H9 (cell line): ENCODE results near the gene C19orf85. TPM values are rescaled to one million over a fixed set of nuclear protein-coding genes. Genes with fewer than 3 reads are reported as not detected.

Source experiments
- DNase-seq: peaks from one replicate; pipeline ENCODE4 v3.0.0-alpha.2; 2017
- H2AFZ ChIP-seq: one replicate; pipeline ENCODE4 v1.6.1; 2013; ENCODE audit warnings: mild to moderate bottlenecking, low read length, control low read depth, moderate library complexity
- H2AK5ac ChIP-seq: 2 replicates; pipeline ENCODE4 v1.6.1; 2013; ENCODE audit warnings: low read length, control low read depth, mixed read lengths; ENCODE audit not compliant: insufficient read length
- H2BK120ac ChIP-seq: one replicate; pipeline ENCODE4 v1.6.1; 2013; ENCODE audit warnings: low read depth, mild to moderate bottlenecking, low read length, control low read depth, inconsistent platforms; ENCODE audit not compliant: poor library complexity, severe bottlenecking
- H2BK12ac ChIP-seq: 2 replicates; pipeline ENCODE4 v1.6.1; 2013; ENCODE audit warnings: low read length, control low read depth, mixed read lengths, low read depth; ENCODE audit not compliant: insufficient read length
- H2BK15ac ChIP-seq: 2 replicates; pipeline ENCODE4 v1.6.1; 2013; ENCODE audit warnings: low read depth, low read length, control low read depth
- H2BK20ac ChIP-seq: one replicate; pipeline ENCODE4 v1.6.1; 2013; ENCODE audit warnings: low read depth, mild to moderate bottlenecking, low read length, control low read depth, inconsistent platforms; ENCODE audit not compliant: poor library complexity, severe bottlenecking
- H2BK5ac ChIP-seq: 2 replicates; pipeline ENCODE4 v1.6.1; 2013; ENCODE audit warnings: low read length, control low read depth, mixed read lengths; ENCODE audit not compliant: insufficient read length
- H3K14ac ChIP-seq: 2 replicates; pipeline ENCODE4 v1.6.1; 2013; ENCODE audit warnings: low read length, control low read depth; ENCODE audit not compliant: insufficient read depth
- H3K18ac ChIP-seq: 2 replicates; pipeline ENCODE4 v1.6.1; 2013; ENCODE audit warnings: low read depth, mild to moderate bottlenecking, mixed read lengths, low read length, control low read depth; ENCODE audit not compliant: insufficient read length
- H3K23ac ChIP-seq: 2 replicates; pipeline ENCODE4 v1.6.1; 2013; ENCODE audit warnings: low read length, control low read depth, mixed read lengths, low read depth; ENCODE audit not compliant: insufficient read length
- H3K23me2 ChIP-seq: 2 replicates; pipeline ENCODE4 v1.6.1; 2013; ENCODE audit warnings: low read depth, mild to moderate bottlenecking, mixed read lengths, low read length, control low read depth; ENCODE audit not compliant: insufficient read length, poor library complexity, severe bottlenecking
- H3K27ac ChIP-seq: 2 replicates; pipeline ENCODE4 v1.5.1; 2013; ENCODE audit warnings: low read length, control low read depth, mixed read lengths, low read depth; ENCODE audit not compliant: insufficient read length
- H3K27me3 ChIP-seq: 2 replicates; pipeline ENCODE4 v1.6.1; 2013; ENCODE audit warnings: low read length, control low read depth, inconsistent platforms; ENCODE audit not compliant: insufficient read depth
- H3K4ac ChIP-seq: 2 replicates; pipeline ENCODE4 v1.6.1; 2013; ENCODE audit warnings: low read depth, mild to moderate bottlenecking, control low read depth, inconsistent platforms, low read length, moderate library complexity
- H3K4me1 ChIP-seq: 2 replicates; pipeline ENCODE4 v1.6.1; 2013; ENCODE audit warnings: low read length, control low read depth, inconsistent platforms; ENCODE audit not compliant: insufficient read depth
- H3K4me2 ChIP-seq: 2 replicates; pipeline ENCODE4 v1.6.1; 2013; ENCODE audit warnings: low read length, control low read depth, mixed read lengths; ENCODE audit not compliant: insufficient read length, insufficient read depth
- H3K56ac ChIP-seq: 2 replicates; pipeline ENCODE4 v1.6.1; 2013; ENCODE audit warnings: low read depth, mild to moderate bottlenecking, mixed read lengths, low read length, control low read depth; ENCODE audit not compliant: insufficient read length
- H3K79me1 ChIP-seq: 2 replicates; pipeline ENCODE4 v1.6.1; 2013; ENCODE audit warnings: low read depth, mild to moderate bottlenecking, moderate library complexity, low read length, control low read depth, inconsistent platforms; ENCODE audit not compliant: insufficient read depth, poor library complexity, severe bottlenecking
- H3K79me2 ChIP-seq: 2 replicates; pipeline ENCODE4 v1.6.1; 2013; ENCODE audit warnings: low read length, control low read depth, inconsistent platforms; ENCODE audit not compliant: insufficient read depth
- H3K9ac ChIP-seq: 2 replicates; pipeline ENCODE4 v1.6.1; 2013; ENCODE audit warnings: low read length, control low read depth, mixed read lengths; ENCODE audit not compliant: insufficient read length; ENCODE audit errors: extremely low read depth
- H3K9me3 ChIP-seq: one replicate; pipeline ENCODE4 v1.6.1; 2013; ENCODE audit warnings: low read depth, low read length, inconsistent platforms; ENCODE audit not compliant: control insufficient read depth
- H3T11ph ChIP-seq: one replicate; pipeline ENCODE4 v1.6.1; 2013; ENCODE audit warnings: mild to moderate bottlenecking, low read length, control low read depth, inconsistent platforms
- H4K20me1 ChIP-seq: one replicate; pipeline ENCODE4 v1.6.1; 2013; ENCODE audit not compliant: control insufficient read depth, insufficient read length, insufficient read depth
- H4K5ac ChIP-seq: 2 replicates; pipeline ENCODE4 v1.6.1; 2013; ENCODE audit warnings: low read depth, mild to moderate bottlenecking, mixed read lengths, low read length, control low read depth; ENCODE audit not compliant: insufficient read length
- H4K8ac ChIP-seq: replicated peaks from 2 replicates; pipeline ENCODE4 v1.6.1; 2013; ENCODE audit warnings: low read length, control low read depth, mixed read lengths, low read depth; ENCODE audit not compliant: insufficient read length
- H4K91ac ChIP-seq: 2 replicates; pipeline ENCODE4 v1.6.1; 2013; ENCODE audit warnings: low read depth, mild to moderate bottlenecking, moderate library complexity, mixed read lengths, low read length, control low read depth; ENCODE audit not compliant: insufficient read length
- H3K27ac Mint-ChIP-seq, 3 experiments: 2 replicates in 2 of 3; 3 replicates in 1 of 3; pipeline ENCODE4 v1.8.0; 2020 to 2021; ENCODE audit warnings: mixed read lengths in 3 of 3, mild to moderate bottlenecking in 1 of 3, moderate library complexity in 1 of 3
- H3K27me3 Mint-ChIP-seq: 2 replicates; pipeline ENCODE4 v1.8.0; 2021; ENCODE audit warnings: low read depth, mild to moderate bottlenecking, moderate library complexity, mixed read lengths
- H3K36me3 Mint-ChIP-seq, 3 experiments: 2 replicates in 2 of 3; 3 replicates in 1 of 3; pipeline ENCODE4 v1.8.0; 2020 to 2021; ENCODE audit warnings: low read depth in 3 of 3, mixed read lengths in 3 of 3; ENCODE audit not compliant: insufficient read depth in 1 of 3
- H3K4me1 Mint-ChIP-seq, 2 experiments: 2 replicates each; pipeline ENCODE4 v1.8.0; 2020; ENCODE audit warnings: mixed read lengths in 2 of 2
- H3K4me3 Mint-ChIP-seq, 2 experiments: 2 replicates in 1 of 2; 3 replicates in 1 of 2; pipeline ENCODE4 v1.8.0; 2020 to 2021; ENCODE audit warnings: mild to moderate bottlenecking in 2 of 2, mixed read lengths in 2 of 2, moderate library complexity in 1 of 2
- H3K9me3 Mint-ChIP-seq, 2 experiments: 2 replicates in 1 of 2; 3 replicates in 1 of 2; pipeline ENCODE4 v1.8.0; 2020; ENCODE audit warnings: mild to moderate bottlenecking in 2 of 2, mixed read lengths in 2 of 2, moderate library complexity in 1 of 2
- WGBS: extraction: QIAGEN DNeasy Blood & Tissue Kit; methylation state at CpG from one replicate; pipeline ENCODE4 v1.1.7; 2013; ENCODE audit warnings: missing lambda C conversion rate, low lambda C conversion rate, mixed read lengths; ENCODE audit not compliant: insufficient read length; ENCODE audit errors: extremely low coverage; 5-methylcytosine and 5-hydroxymethylcytosine counted together
- total RNA-seq: library from RNA; stranded (reverse); gene quantifications from 2 replicates; pipeline ENCODE4 v1.2.1, GENCODE V29; 2021
- TF ChIP-seq, protein P1 (sequence below): fragments of 200-600 bp; sonication (generic); conservative IDR thresholded peaks from 3 replicates; pipeline ENCODE4 v1.8.0; 2021; ENCODE audit warnings: antibody characterized with exemption, mild to moderate bottlenecking

Gene C19orf85
- total RNA-seq, 1 experiment from 2014 or later: 1.2 TPM

DNA sequence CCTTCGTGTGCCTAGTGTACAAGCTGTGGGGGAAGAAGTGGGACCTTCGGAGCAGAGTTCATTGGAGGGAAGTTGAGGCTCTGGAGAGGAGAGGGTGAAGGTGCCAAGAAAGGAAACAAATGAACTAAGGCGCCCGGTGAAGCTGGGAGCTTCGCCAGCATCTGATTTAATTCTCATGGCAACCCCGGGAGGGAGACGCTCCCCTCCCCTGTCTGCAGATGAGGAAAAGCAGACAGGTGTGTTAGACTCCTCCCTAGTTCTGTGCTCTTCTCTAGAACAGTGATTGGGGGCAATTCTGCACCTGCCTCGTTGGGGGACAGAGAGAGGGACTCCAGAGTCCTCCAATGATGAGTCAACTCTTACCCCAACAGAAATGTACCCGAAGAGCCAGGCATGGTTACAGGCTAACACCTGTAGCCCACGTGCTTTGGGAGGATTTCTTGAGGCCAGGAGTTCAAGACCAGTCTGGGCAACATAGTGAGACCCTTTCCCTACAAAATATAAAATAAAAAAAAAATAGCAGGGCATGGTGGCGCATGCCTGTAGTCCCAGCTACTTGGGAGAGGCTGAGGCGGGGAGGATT, 27.9 kb upstream of the C19orf85 start:
- H3K4me1 Mint-ChIP-seq: peaks cover 26 to 40% of the 10 kb centered on the region in 2 experiments
- H3K4me3 Mint-ChIP-seq: no peak overlapping the region
- no peaks in the 10 kb centered on the region for H3K79me1 ChIP-seq
- peaks cover 7% of the 10 kb centered on the region for H3K23me2 ChIP-seq
- H3K4me1 ChIP-seq: peaks cover 2% of the 10 kb centered on the region; the same call in 1 of the 2 replicates
- H3K27me3 Mint-ChIP-seq: peaks cover 9% of the 10 kb centered on the region
- H3K9me3 Mint-ChIP-seq: no peaks in the 10 kb centered on the region
- no peak overlapping the region for H3K27ac ChIP-seq
- no peak for DNase-seq
- H2BK20ac ChIP-seq: no peak overlapping the region
- H2AK5ac ChIP-seq: no peak overlapping the region
- no peak overlapping the region for H2BK120ac ChIP-seq
- no peak overlapping the region for H3K9ac ChIP-seq
- H3K9me3 ChIP-seq: no peaks in the 10 kb centered on the region
- H3K27ac Mint-ChIP-seq: no peak overlapping the region
- no peak overlapping the region for H3K4me2 ChIP-seq
- H4K5ac ChIP-seq: no peak overlapping the region
- H3K14ac ChIP-seq: no peak overlapping the region
- no peak overlapping the region for H4K8ac ChIP-seq
- H2BK15ac ChIP-seq: no peak overlapping the region
- H3K56ac ChIP-seq: no peak overlapping the region
- H2AFZ ChIP-seq: no peak overlapping the region
- no peak overlapping the region for H3K18ac ChIP-seq
- no peak overlapping the region for H3K4ac ChIP-seq
- no peak overlapping the region for H2BK12ac ChIP-seq
- H4K20me1 ChIP-seq: no peaks in the 10 kb centered on the region
- no peak overlapping the region for H2BK5ac ChIP-seq
- no peaks in the 10 kb centered on the region for H3K79me2 ChIP-seq
- H3K27me3 ChIP-seq: no peaks in the 10 kb centered on the region
- no CpG with 5 or more reads among the region's 12 CpGs for WGBS
- no peak overlapping the region for H4K91ac ChIP-seq
- H3K23ac ChIP-seq: no peak overlapping the region
- no peak overlapping the region for H3T11ph ChIP-seq
- H3K36me3 Mint-ChIP-seq: no peaks in the 10 kb centered on the region; a peak in 1 of 7 replicates
- TF ChIP-seq, protein P1, sequence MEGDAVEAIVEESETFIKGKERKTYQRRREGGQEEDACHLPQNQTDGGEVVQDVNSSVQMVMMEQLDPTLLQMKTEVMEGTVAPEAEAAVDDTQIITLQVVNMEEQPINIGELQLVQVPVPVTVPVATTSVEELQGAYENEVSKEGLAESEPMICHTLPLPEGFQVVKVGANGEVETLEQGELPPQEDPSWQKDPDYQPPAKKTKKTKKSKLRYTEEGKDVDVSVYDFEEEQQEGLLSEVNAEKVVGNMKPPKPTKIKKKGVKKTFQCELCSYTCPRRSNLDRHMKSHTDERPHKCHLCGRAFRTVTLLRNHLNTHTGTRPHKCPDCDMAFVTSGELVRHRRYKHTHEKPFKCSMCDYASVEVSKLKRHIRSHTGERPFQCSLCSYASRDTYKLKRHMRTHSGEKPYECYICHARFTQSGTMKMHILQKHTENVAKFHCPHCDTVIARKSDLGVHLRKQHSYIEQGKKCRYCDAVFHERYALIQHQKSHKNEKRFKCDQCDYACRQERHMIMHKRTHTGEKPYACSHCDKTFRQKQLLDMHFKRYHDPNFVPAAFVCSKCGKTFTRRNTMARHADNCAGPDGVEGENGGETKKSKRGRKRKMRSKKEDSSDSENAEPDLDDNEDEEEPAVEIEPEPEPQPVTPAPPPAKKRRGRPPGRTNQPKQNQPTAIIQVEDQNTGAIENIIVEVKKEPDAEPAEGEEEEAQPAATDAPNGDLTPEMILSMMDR: no peak
